ENCODE data around the gene CDK19. TPM values are rescaled to one million over a fixed set of nuclear protein-coding genes. Genes with fewer than 3 reads are reported as not detected.
"Not testable (repeated sequence)": the region's sequence is repeated elsewhere in the genome, so short reads cannot be mapped to it uniquely, and the experiment has no call there.

Gene CDK19
- total RNA-seq, 3 donors from 2014 or later (not counting 1 experiment from before 2014, with no cell fraction given) = 21.2 to 30.8 (median 25.9) TPM

- peaks cover 8 to 9% of the 10 kb centered on the region in 2 donors for H3K4me1 Mint-ChIP-seq
- H3K27ac Mint-ChIP-seq = peak overlapping the region in 1 of 2 donors; percentile 7
- Histone ChIP-seq H3K27me3 (ENCODE audit: control insufficient read depth, insufficient read depth, low read length) (no peaks in the 10 kb centered on the region), H3K27ac (ENCODE audit: low read length) (no peak overlapping the region), H3K9me3 (ENCODE audit: control insufficient read depth, insufficient read depth, low read length) (no peaks in the 10 kb centered on the region), H3K4me1 (ENCODE audit: control insufficient read depth, insufficient read depth, low read length) (no peaks in the 10 kb centered on the region), H3K4me3 (ENCODE audit: low read length) (no peak overlapping the region), H3K36me3 (ENCODE audit: control insufficient read depth, insufficient read depth, low read length) (no peaks in the 10 kb centered on the region)
- WGBS (ENCODE audit: insufficient coverage) = 97% methylated on average over 1 of the region's 1 CpG
- intact Hi-C loops (cut with micrococcal nuclease) = no loop called here
- no peaks in the 10 kb centered on the region for H3K9me3 Mint-ChIP-seq
- no peaks in the 10 kb centered on the region for H3K27me3 Mint-ChIP-seq (ENCODE audit: low read depth in 2 of 2)
- DNase-seq (no peak), ATAC-seq (no peak)
- H3K36me3 Mint-ChIP-seq = no peaks in the 10 kb centered on the region
- no peak overlapping the region for H3K4me3 Mint-ChIP-seq
- TF ChIP-seq CTCF (IDR thresholded peaks at IDR 0.05) = no peak
Measured at GRCh38 chr6:110728501-110728900, 86.8 kb downstream of the CDK19 start.

GRCh38 chr6:110723017-110723416 is 92.3 kb downstream of the CDK19 start:
- Mint-ChIP-seq H3K36me3 (no peaks in the 10 kb centered on the region), H3K9me3 (no peaks in the 10 kb centered on the region), H3K27ac (no peak overlapping the region), H3K4me1 (peaks cover 0 to 8% of the 10 kb centered on the region in 2 donors), H3K27me3 (ENCODE audit: low read depth in 2 of 2) (no peaks in the 10 kb centered on the region), H3K4me3 (no peak overlapping the region)
- no peak overlapping the region for H3K27ac ChIP-seq (ENCODE audit: low read length)
- no peaks in the 10 kb centered on the region for H3K9me3 ChIP-seq (ENCODE audit: control insufficient read depth, insufficient read depth, low read length)
- WGBS (ENCODE audit: insufficient coverage) = 91% methylated on average over 3 of the region's 3 CpGs
- H3K4me1 ChIP-seq (ENCODE audit: control insufficient read depth, insufficient read depth, low read length) = no peaks in the 10 kb centered on the region
- no peaks in the 10 kb centered on the region for H3K36me3 ChIP-seq (ENCODE audit: control insufficient read depth, insufficient read depth, low read length)
- H3K27me3 ChIP-seq (ENCODE audit: control insufficient read depth, insufficient read depth, low read length) = no peaks in the 10 kb centered on the region
- no peak overlapping the region for H3K4me3 ChIP-seq (ENCODE audit: low read length)
- intact Hi-C loops (cut with micrococcal nuclease) = no loop called here
- DNase-seq (no peak), ATAC-seq (no peak)
- no peak for TF ChIP-seq CTCF (IDR thresholded peaks at IDR 0.05)

DNA sequence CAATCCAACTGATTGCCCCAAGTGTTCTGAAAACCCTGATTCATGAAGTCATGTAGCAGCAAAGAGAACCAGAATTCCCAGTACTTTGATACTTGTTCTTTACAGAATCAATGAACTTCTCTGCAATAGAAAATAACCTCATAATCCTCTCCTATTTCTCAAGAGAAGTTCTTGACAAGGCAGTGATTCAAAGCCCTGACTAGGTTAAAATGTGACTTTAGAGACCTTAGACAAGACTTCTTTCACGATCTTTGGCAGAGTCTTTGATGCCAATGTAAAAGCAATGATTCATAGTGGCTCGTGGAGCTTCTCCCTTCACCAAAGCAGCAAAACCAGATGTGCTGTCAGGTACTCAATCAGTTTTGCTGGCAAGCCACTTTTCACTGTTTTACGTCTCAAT is 95.2 kb downstream of the CDK19 start:
- intact Hi-C loops (cut with micrococcal nuclease) = no loop called here
- Mint-ChIP-seq H3K9me3 (no peaks in the 10 kb centered on the region), H3K36me3 (no peaks in the 10 kb centered on the region), H3K4me3 (no peak overlapping the region), H3K27me3 (ENCODE audit: low read depth in 2 of 2) (no peaks in the 10 kb centered on the region), H3K27ac (no peak overlapping the region), H3K4me1 (peaks cover 0 to 8% of the 10 kb centered on the region in 2 donors)
- H3K36me3 ChIP-seq (ENCODE audit: control insufficient read depth, insufficient read depth, low read length) = no peaks in the 10 kb centered on the region
- H3K4me3 ChIP-seq (ENCODE audit: low read length) = no peak overlapping the region
- H3K27ac ChIP-seq (ENCODE audit: low read length) = no peak overlapping the region
- TF ChIP-seq CTCF (IDR thresholded peaks at IDR 0.05) = no peak
- H3K27me3 ChIP-seq (ENCODE audit: control insufficient read depth, insufficient read depth, low read length) = no peaks in the 10 kb centered on the region
- 98% methylated on average over 3 of the region's 3 CpGs for WGBS (ENCODE audit: insufficient coverage)
- DNase-seq (no peak), ATAC-seq (no peak)
- H3K4me1 ChIP-seq (ENCODE audit: control insufficient read depth, insufficient read depth, low read length) = no peaks in the 10 kb centered on the region
- H3K9me3 ChIP-seq (ENCODE audit: control insufficient read depth, insufficient read depth, low read length) = no peaks in the 10 kb centered on the region

GRCh38 chr6:110719601-110720000 is 95.7 kb downstream of the CDK19 start:
- H3K27me3 ChIP-seq (ENCODE audit: control insufficient read depth, insufficient read depth, low read length); H3K4me3 ChIP-seq (ENCODE audit: low read length); DNase-seq; H3K9me3 ChIP-seq (ENCODE audit: control insufficient read depth, insufficient read depth, low read length); intact Hi-C loops (cut with micrococcal nuclease); H3K36me3 Mint-ChIP-seq; H3K27me3 Mint-ChIP-seq (ENCODE audit: low read depth in 2 of 2); H3K27ac Mint-ChIP-seq; H3K4me3 Mint-ChIP-seq; ATAC-seq; H3K36me3 ChIP-seq (ENCODE audit: control insufficient read depth, insufficient read depth, low read length); H3K4me1 ChIP-seq (ENCODE audit: control insufficient read depth, insufficient read depth, low read length); H3K9me3 Mint-ChIP-seq; H3K4me1 Mint-ChIP-seq; H3K27ac ChIP-seq (ENCODE audit: low read length): not testable (repeated sequence)
- 100% methylated on average over 3 of the region's 7 CpGs for WGBS (ENCODE audit: insufficient coverage)

All from natural killer cell (primary cell).